Esophagus muscularis mucosa (tissue), 4 donors: ENCODE measurements around the gene MX1. TPM values are rescaled to one million over a fixed set of nuclear protein-coding genes. Genes with fewer than 3 reads are reported as not detected.

Source experiments
- DNase-seq: peaks from one replicate; pipeline ENCODE4 v3.0.0-alpha.2; 2017; ENCODE audit errors: extremely low spot score
- H3K27ac ChIP-seq, 4 donors: fragments of 200-600 bp; sonication (generic); replicated peaks in 1 of 4; 1 replicate in 3 of 4; 2 replicates in 1 of 4; pipeline ENCODE4 v1.5.1; 2016 to 2019; ENCODE audit warnings: mild to moderate bottlenecking in 1 of 4
- H3K27me3 ChIP-seq, 4 donors: fragments of 200-600 bp; sonication (generic); one replicate each; pipeline versions ENCODE4 v1.5.1 to v1.6.0; 2016 to 2019
- H3K36me3 ChIP-seq, 4 donors: fragments of 200-600 bp; sonication (generic); one replicate each; pipeline ENCODE4 v1.5.1; 2016 to 2019
- H3K4me1 ChIP-seq, 4 donors: fragments of 200-600 bp; sonication (generic); one replicate each; pipeline ENCODE4 v1.5.1; 2016 to 2019
- H3K4me3 ChIP-seq, 4 donors: fragments of 200-600 bp; sonication (generic); 1 replicate in 2 of 4; 2 replicates in 2 of 4; pipeline ENCODE4 v1.5.1; 2016 to 2019; ENCODE audit warnings: mild to moderate bottlenecking in 4 of 4, moderate library complexity in 1 of 4
- H3K9me3 ChIP-seq, 4 donors: fragments of 200-600 bp; sonication (generic); 1 replicate in 3 of 4; 2 replicates in 1 of 4; pipeline ENCODE4 v1.5.1; 2016 to 2019
- EP300 ChIP-seq: sonication (generic); formaldehyde crosslinking; IDR thresholded peaks from one replicate; pipeline ENCODE4 v1.6.1; 2017; ENCODE audit warnings: antibody characterized with exemption
- POLR2A ChIP-seq: fragments of 450-650 bp; IDR thresholded peaks from one replicate; pipeline ENCODE4 v1.6.1; 2017; ENCODE audit warnings: antibody characterized with exemption, moderate library complexity, mild to moderate bottlenecking, low read depth
- POLR2AphosphoS5 ChIP-seq, 2 donors: sonication (generic); formaldehyde crosslinking; IDR thresholded peaks; one replicate each; pipeline ENCODE4 v1.6.1; 2017; ENCODE audit warnings: antibody characterized with exemption in 2 of 2
- WGBS: methylation state at CpG from one replicate; pipeline ENCODE4 v1.1.5; 2018; 5-methylcytosine and 5-hydroxymethylcytosine counted together
- intact Hi-C: fragments of 100-400 bp; cut with DNase I; formaldehyde crosslinking; loops from one replicate; pipeline ENCODE4 v1.15.1; 2023
- total RNA-seq, 4 donors: library from RNA; depleted of rRNA; stranded (reverse); fragments of >200 nt; gene quantifications; one replicate each; pipeline versions ENCODE4 v1.1.0 to v1.2.1, GENCODE V29; 2016
- TF ChIP-seq, protein P1 (sequence below), 3 experiments: fragments of 200-600 bp in 2 of 3; fragments of 450-650 bp in 1 of 3; sonication (generic) in 2 of 3; IDR thresholded peaks; one replicate each; pipeline ENCODE4 v1.5.1; 2017 to 2019; ENCODE audit warnings: antibody characterized with exemption in 3 of 3, mild to moderate bottlenecking in 2 of 3, moderate library complexity in 1 of 3

Gene MX1
- total RNA-seq, 4 donors from 2014 or later: 13.8 to 34.6 (median 22.2) TPM

GRCh38 chr21:41479686-41480085 is 53.6 kb downstream of the MX1 start:
- H3K27ac ChIP-seq: no peak overlapping the region
- WGBS: 58% methylated on average over 6 of the region's 8 CpGs
- no peak for DNase-seq
- H3K27me3 ChIP-seq: peaks cover 0 to 47% (median 0%) of the 10 kb centered on the region in 4 donors
- no peak overlapping the region for H3K4me3 ChIP-seq
- H3K9me3 ChIP-seq: no peaks in the 10 kb centered on the region
- TF ChIP-seq, protein P1, sequence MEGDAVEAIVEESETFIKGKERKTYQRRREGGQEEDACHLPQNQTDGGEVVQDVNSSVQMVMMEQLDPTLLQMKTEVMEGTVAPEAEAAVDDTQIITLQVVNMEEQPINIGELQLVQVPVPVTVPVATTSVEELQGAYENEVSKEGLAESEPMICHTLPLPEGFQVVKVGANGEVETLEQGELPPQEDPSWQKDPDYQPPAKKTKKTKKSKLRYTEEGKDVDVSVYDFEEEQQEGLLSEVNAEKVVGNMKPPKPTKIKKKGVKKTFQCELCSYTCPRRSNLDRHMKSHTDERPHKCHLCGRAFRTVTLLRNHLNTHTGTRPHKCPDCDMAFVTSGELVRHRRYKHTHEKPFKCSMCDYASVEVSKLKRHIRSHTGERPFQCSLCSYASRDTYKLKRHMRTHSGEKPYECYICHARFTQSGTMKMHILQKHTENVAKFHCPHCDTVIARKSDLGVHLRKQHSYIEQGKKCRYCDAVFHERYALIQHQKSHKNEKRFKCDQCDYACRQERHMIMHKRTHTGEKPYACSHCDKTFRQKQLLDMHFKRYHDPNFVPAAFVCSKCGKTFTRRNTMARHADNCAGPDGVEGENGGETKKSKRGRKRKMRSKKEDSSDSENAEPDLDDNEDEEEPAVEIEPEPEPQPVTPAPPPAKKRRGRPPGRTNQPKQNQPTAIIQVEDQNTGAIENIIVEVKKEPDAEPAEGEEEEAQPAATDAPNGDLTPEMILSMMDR (IDR thresholded peaks at IDR 0.05): no peak
- TF ChIP-seq EP300: no peak
- TF ChIP-seq POLR2A: no peak
- no peak for TF ChIP-seq POLR2AphosphoS5 (IDR thresholded peaks at IDR 0.05)
- no peaks in the 10 kb centered on the region for H3K4me1 ChIP-seq
- no peaks in the 10 kb centered on the region for H3K36me3 ChIP-seq
- intact Hi-C loops: no loop called here

DNA sequence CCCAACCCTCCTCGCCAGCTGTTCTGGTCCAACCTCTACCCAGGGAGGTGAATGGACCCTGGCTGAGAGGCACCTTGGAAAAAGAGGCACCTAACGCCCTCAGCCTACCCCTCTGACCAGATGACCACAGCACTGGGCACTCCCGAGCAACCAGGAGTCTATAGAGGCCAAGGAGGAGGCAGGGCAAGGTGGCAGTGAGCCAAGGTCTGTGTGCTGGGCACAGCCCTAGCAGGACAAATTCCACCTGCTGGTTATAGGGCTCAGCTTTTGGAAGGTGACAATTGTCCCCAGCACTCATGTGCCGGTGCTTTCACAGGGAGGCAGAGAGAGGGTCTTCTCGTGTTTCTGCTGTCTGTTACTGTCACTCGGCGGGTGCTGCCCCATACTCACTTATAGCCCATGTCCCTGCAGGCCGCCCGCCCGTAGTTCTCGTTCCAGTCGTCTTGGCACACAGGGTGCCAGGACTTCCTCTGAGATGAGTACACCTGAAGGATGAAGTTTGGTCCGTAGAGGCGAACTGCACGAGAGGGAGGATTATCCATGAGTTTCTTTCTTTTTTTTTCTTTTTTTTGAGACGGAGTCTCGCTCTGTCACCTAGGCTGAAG is 54.1 kb downstream of the MX1 start:
- no peak for DNase-seq
- no peak for TF ChIP-seq POLR2AphosphoS5 (IDR thresholded peaks at IDR 0.05)
- TF ChIP-seq POLR2A: no peak
- TF ChIP-seq, protein P1 (IDR thresholded peaks at IDR 0.05): no peak
- TF ChIP-seq EP300: no peak
- Histone ChIP-seq H3K4me1 (no peaks in the 10 kb centered on the region), H3K27me3 (peaks cover 0 to 49% (median 0%) of the 10 kb centered on the region in 4 donors), H3K27ac (no peak overlapping the region), H3K4me3 (no peak overlapping the region), H3K9me3 (no peaks in the 10 kb centered on the region), H3K36me3 (no peaks in the 10 kb centered on the region)
- 86% methylated on average over 16 of the region's 17 CpGs for WGBS
- intact Hi-C loops: no loop called here

DNA sequence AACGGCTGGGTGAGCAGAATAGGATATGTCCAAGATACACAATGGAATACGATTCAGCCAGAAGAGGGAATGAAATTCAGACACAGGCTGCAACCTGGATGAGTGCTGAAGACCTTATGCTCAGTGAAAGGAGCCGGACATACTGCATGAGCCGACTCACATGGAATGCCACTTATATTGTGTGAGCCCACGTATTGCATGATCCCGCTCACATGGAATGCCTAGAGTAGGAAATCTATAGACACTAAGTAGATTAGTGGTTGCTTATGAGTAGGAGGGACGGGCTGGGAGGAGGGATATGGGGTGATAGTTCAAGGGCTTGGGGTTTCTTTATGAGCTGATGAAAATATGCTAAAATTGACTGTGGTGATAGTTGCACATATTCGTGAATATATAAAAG is 55.2 kb downstream of the MX1 start:
- 80% methylated on average over 8 of the region's 8 CpGs for WGBS
- TF ChIP-seq, protein P1 (IDR thresholded peaks at IDR 0.05): no peak
- TF ChIP-seq EP300 (no peak), POLR2AphosphoS5 (IDR thresholded peaks at IDR 0.05) (no peak), POLR2A (no peak)
- H3K27me3 ChIP-seq: peaks cover 0 to 49% (median 0%) of the 10 kb centered on the region in 4 donors
- H3K4me1 ChIP-seq: peaks cover 0 to 6% (median 0%) of the 10 kb centered on the region in 4 donors
- no peak overlapping the region for H3K27ac ChIP-seq
- intact Hi-C loops: no loop called here
- DNase-seq: no peak
- no peak overlapping the region for H3K4me3 ChIP-seq
- no peaks in the 10 kb centered on the region for H3K9me3 ChIP-seq
- H3K36me3 ChIP-seq: no peaks in the 10 kb centered on the region

DNA sequence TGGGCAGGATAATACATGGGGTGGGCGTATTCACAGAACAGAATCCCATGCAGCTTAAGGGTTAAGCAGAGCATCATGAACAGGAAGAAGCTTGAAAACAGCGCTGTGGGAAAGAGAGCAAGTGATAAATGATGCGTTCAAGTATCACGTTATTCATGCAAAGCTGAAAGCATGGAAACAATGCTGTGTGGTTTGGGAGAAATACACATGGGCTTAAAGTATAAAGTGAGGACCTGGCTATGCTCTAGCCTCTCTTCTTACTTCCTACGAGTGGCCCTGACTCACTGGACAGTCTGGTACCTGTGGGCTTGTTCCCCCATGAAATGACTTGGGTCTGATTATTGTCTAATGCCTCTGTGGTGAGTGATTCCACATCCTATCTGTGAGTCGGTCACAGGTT is 56.3 kb downstream of the MX1 start:
- WGBS: 23% methylated on average over 6 of the region's 6 CpGs
- no peak overlapping the region for H3K27ac ChIP-seq
- H3K27me3 ChIP-seq: peaks cover 0 to 49% (median 0%) of the 10 kb centered on the region in 4 donors
- TF ChIP-seq POLR2AphosphoS5 (IDR thresholded peaks at IDR 0.05): no peak
- TF ChIP-seq EP300: no peak
- TF ChIP-seq, protein P1 (IDR thresholded peaks at IDR 0.05): no peak
- TF ChIP-seq POLR2A: no peak
- no peaks in the 10 kb centered on the region for H3K9me3 ChIP-seq
- no peak for DNase-seq
- no peaks in the 10 kb centered on the region for H3K36me3 ChIP-seq
- no peak overlapping the region for H3K4me3 ChIP-seq
- peaks cover 0 to 13% (median 0%) of the 10 kb centered on the region in 4 donors for H3K4me1 ChIP-seq
- intact Hi-C loops: no loop called here

GRCh38 chr21:41482980-41483379 is 56.9 kb downstream of the MX1 start:
- intact Hi-C loops: no loop called here
- no peak overlapping the region for H3K4me3 ChIP-seq

More at GRCh38 chr21:41482980-41483379, 56.9 kb downstream of the MX1 start:
- H3K27me3 ChIP-seq: peaks cover 0 to 49% (median 0%) of the 10 kb centered on the region in 4 donors
- 87% methylated on average over 6 of the region's 6 CpGs for WGBS
- TF ChIP-seq POLR2AphosphoS5 (IDR thresholded peaks at IDR 0.05) (no peak), EP300 (no peak), POLR2A (no peak)
- TF ChIP-seq, protein P1 (IDR thresholded peaks at IDR 0.05): no peak
- peaks cover 0 to 13% (median 0%) of the 10 kb centered on the region in 4 donors for H3K4me1 ChIP-seq
- DNase-seq: no peak
- H3K36me3 ChIP-seq: no peaks in the 10 kb centered on the region
- no peak overlapping the region for H3K27ac ChIP-seq
- H3K9me3 ChIP-seq: no peaks in the 10 kb centered on the region
